ENCODE results near the gene RBM12. TPM values are rescaled to one million over a fixed set of nuclear protein-coding genes. Genes with fewer than 3 reads are reported as not detected.

RBM12 gene
- total RNA-seq, 6 experiments from 2014 or later = 61.5 to 85.3 (median 78.7) TPM

- no peaks in the 10 kb centered on the region; the same call in 1 of the 2 replicates for H3K27me3 Mint-ChIP-seq (ENCODE audit: insufficient read depth)
- H3K27ac Mint-ChIP-seq = no peak overlapping the region; the same call in 1 of the 2 replicates
- H3K4me1 Mint-ChIP-seq (ENCODE audit: low read depth) = peaks cover 58% of the 10 kb centered on the region
- H3K9me3 Mint-ChIP-seq = no peaks in the 10 kb centered on the region
- peak; percentile 27 for DNase-seq
- TF ChIP-seq CTCF (IDR thresholded peaks at IDR 0.05) = no peak
- H3K36me3 Mint-ChIP-seq (ENCODE audit: low read depth) = peaks cover 13% of the 10 kb centered on the region; the same call in 1 of the 2 replicates
- H3K4me3 Mint-ChIP-seq = no peak overlapping the region
Measured at GRCh38 chr20:35638751-35639150, 25.9 kb downstream of the RBM12 start.

- H3K4me1 Mint-ChIP-seq (ENCODE audit: low read depth) = peaks cover 49% of the 10 kb centered on the region
Measured at GRCh38 chr20:35637276-35637675, 27.4 kb downstream of the RBM12 start.

GRCh38 chr20:35636095-35636494, 28.6 kb downstream of the RBM12 start:
- DNase-seq = no peak
- H3K36me3 Mint-ChIP-seq (ENCODE audit: low read depth) = no peaks in the 10 kb centered on the region
- no peak for TF ChIP-seq CTCF (IDR thresholded peaks at IDR 0.05)
- H3K27me3 Mint-ChIP-seq (ENCODE audit: insufficient read depth) = no peaks in the 10 kb centered on the region; the same call in 1 of the 2 replicates
- no peak overlapping the region for H3K27ac Mint-ChIP-seq
- peaks cover 49% of the 10 kb centered on the region for H3K4me1 Mint-ChIP-seq (ENCODE audit: low read depth)
- no peaks in the 10 kb centered on the region for H3K9me3 Mint-ChIP-seq
- H3K4me3 Mint-ChIP-seq = no peak overlapping the region

More at GRCh38 chr20:35637276-35637675, 27.4 kb downstream of the RBM12 start:
- Mint-ChIP-seq H3K27ac (no peak overlapping the region), H3K27me3 (ENCODE audit: insufficient read depth) (no peaks in the 10 kb centered on the region; the same call in 1 of the 2 replicates), H3K36me3 (ENCODE audit: low read depth) (peaks cover under 1% of the 10 kb centered on the region; the same call in 1 of the 2 replicates), H3K9me3 (no peaks in the 10 kb centered on the region), H3K4me3 (no peak overlapping the region)
- no peak for DNase-seq
- TF ChIP-seq CTCF (IDR thresholded peaks at IDR 0.05) = no peak

- Mint-ChIP-seq H3K4me1 (ENCODE audit: low read depth) (peaks cover 46% of the 10 kb centered on the region), H3K27ac (no peak overlapping the region), H3K36me3 (ENCODE audit: low read depth) (no peaks in the 10 kb centered on the region), H3K9me3 (no peaks in the 10 kb centered on the region), H3K4me3 (no peak overlapping the region), H3K27me3 (ENCODE audit: insufficient read depth) (no peaks in the 10 kb centered on the region; the same call in 1 of the 2 replicates)
- DNase-seq = no peak
- TF ChIP-seq CTCF (IDR thresholded peaks at IDR 0.05) = no peak
Measured at GRCh38 chr20:35635652-35636051, 29.0 kb downstream of the RBM12 start.

GRCh38 chr20:35632539-35633115, 32.1 kb downstream of the RBM12 start:
- Mint-ChIP-seq H3K27me3 (ENCODE audit: insufficient read depth) (no peaks in the 10 kb centered on the region), H3K4me3 (no peak overlapping the region), H3K36me3 (ENCODE audit: low read depth) (peaks cover 15% of the 10 kb centered on the region; the same call in 1 of the 2 replicates), H3K27ac (no peak overlapping the region), H3K9me3 (no peaks in the 10 kb centered on the region), H3K4me1 (ENCODE audit: low read depth) (peaks cover 18% of the 10 kb centered on the region)
- no peak for DNase-seq
- no peak for TF ChIP-seq CTCF (IDR thresholded peaks at IDR 0.05)
